Endodermal cell (in vitro differentiated cells): ENCODE data around the gene FOSB. TPM values are rescaled to one million over a fixed set of nuclear protein-coding genes. Genes with fewer than 3 reads are reported as not detected.

Experiments
- DNase-seq: peaks from one replicate; pipeline ENCODE4 v3.0.0-alpha.2; 2017
- H3K27ac ChIP-seq: 2 replicates; pipeline ENCODE4 v1.5.1; 2013; ENCODE audit warnings: mild to moderate bottlenecking, low read depth, low read length, moderate library complexity
- H3K27me3 ChIP-seq: 2 replicates; pipeline ENCODE4 v1.6.1; 2013; ENCODE audit warnings: mild to moderate bottlenecking, low read length, moderate library complexity; ENCODE audit not compliant: insufficient read depth, control insufficient read depth, poor library complexity, severe bottlenecking
- H3K36me3 ChIP-seq: 2 replicates; pipeline ENCODE4 v1.7.0; 2013; ENCODE audit warnings: mild to moderate bottlenecking, low read length, moderate library complexity; ENCODE audit not compliant: control insufficient read depth, insufficient read depth
- H3K4me1 ChIP-seq: one replicate; pipeline ENCODE4 v1.7.0; 2013; ENCODE audit warnings: low read length; ENCODE audit not compliant: control insufficient read depth, insufficient read depth
- H3K4me3 ChIP-seq: 2 replicates; pipeline ENCODE4 v1.5.1; 2013; ENCODE audit warnings: mild to moderate bottlenecking, low read length, moderate library complexity
- H3K9ac ChIP-seq: 2 replicates; pipeline ENCODE4 v1.6.1; 2013; ENCODE audit warnings: mild to moderate bottlenecking, low read length, moderate library complexity; ENCODE audit not compliant: poor library complexity, severe bottlenecking; ENCODE audit errors: extremely low read depth
- H3K9me3 ChIP-seq: 2 replicates; pipeline ENCODE4 v1.6.1; 2013; ENCODE audit warnings: mild to moderate bottlenecking, low read length, moderate library complexity; ENCODE audit not compliant: control insufficient read depth
- H3K27ac Mint-ChIP-seq: 2 replicates; pipeline ENCODE4 v1.8.0; 2020; ENCODE audit warnings: mixed read lengths
- H3K27me3 Mint-ChIP-seq: 2 replicates; pipeline ENCODE4 v1.8.0; 2021; ENCODE audit warnings: mild to moderate bottlenecking, mixed read lengths; ENCODE audit not compliant: insufficient read depth
- H3K36me3 Mint-ChIP-seq: 2 replicates; pipeline ENCODE4 v1.8.0; 2020; ENCODE audit warnings: low read depth, mixed read lengths
- H3K4me1 Mint-ChIP-seq: 2 replicates; pipeline ENCODE4 v1.8.0; 2020; ENCODE audit warnings: mixed read lengths
- H3K4me3 Mint-ChIP-seq: 2 replicates; pipeline ENCODE4 v1.8.0; 2020; ENCODE audit warnings: mild to moderate bottlenecking, moderate library complexity, mixed read lengths
- H3K9me3 Mint-ChIP-seq: 2 replicates; pipeline ENCODE4 v1.8.0; 2020; ENCODE audit warnings: mild to moderate bottlenecking, mixed read lengths
- WGBS, 2 experiments: methylation state at CpG; one replicate each; pipeline versions ENCODE4 v1.1.5 to v1.1.7; 2013; ENCODE audit warnings: missing lambda C conversion rate in 2 of 2, mixed read lengths in 1 of 2; ENCODE audit not compliant: insufficient coverage in 1 of 2, insufficient read length in 1 of 2; 5-methylcytosine and 5-hydroxymethylcytosine counted together
- total RNA-seq, 2 donors: library from RNA; stranded (reverse); fragmentation: NEBNext Ultra II Directional in 1 of 2; extraction: Animal tissue kit (Norgen Biotek cat#: 25700) in 1 of 2; gene quantifications; 2 replicates in 1 of 2; 3 replicates in 1 of 2; pipeline ENCODE4 v1.2.1, GENCODE V29; 2021
- TF ChIP-seq, protein P1 (sequence below): fragments of 200-600 bp; sonication (generic); conservative IDR thresholded peaks from 2 replicates; pipeline ENCODE4 v1.5.0; 2021; ENCODE audit warnings: antibody characterized with exemption, mild to moderate bottlenecking

Gene FOSB
- total RNA-seq, 2 donors from 2014 or later, result 1.6 to 3.0 TPM

- H3K4me3 ChIP-seq, result no peak overlapping the region
- WGBS, 2 experiments, result 83 to 93% methylated on average over 5 of the region's 5 CpGs
- no peaks in the 10 kb centered on the region for H3K27me3 Mint-ChIP-seq
- DNase-seq, result no peak
- H3K9me3 ChIP-seq, result no peaks in the 10 kb centered on the region
- H3K27me3 ChIP-seq, result no peaks in the 10 kb centered on the region
- TF ChIP-seq, protein P1, sequence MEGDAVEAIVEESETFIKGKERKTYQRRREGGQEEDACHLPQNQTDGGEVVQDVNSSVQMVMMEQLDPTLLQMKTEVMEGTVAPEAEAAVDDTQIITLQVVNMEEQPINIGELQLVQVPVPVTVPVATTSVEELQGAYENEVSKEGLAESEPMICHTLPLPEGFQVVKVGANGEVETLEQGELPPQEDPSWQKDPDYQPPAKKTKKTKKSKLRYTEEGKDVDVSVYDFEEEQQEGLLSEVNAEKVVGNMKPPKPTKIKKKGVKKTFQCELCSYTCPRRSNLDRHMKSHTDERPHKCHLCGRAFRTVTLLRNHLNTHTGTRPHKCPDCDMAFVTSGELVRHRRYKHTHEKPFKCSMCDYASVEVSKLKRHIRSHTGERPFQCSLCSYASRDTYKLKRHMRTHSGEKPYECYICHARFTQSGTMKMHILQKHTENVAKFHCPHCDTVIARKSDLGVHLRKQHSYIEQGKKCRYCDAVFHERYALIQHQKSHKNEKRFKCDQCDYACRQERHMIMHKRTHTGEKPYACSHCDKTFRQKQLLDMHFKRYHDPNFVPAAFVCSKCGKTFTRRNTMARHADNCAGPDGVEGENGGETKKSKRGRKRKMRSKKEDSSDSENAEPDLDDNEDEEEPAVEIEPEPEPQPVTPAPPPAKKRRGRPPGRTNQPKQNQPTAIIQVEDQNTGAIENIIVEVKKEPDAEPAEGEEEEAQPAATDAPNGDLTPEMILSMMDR, result no peak
- no peaks in the 10 kb centered on the region for H3K4me1 ChIP-seq
- H3K9me3 Mint-ChIP-seq, result no peaks in the 10 kb centered on the region
- H3K27ac ChIP-seq, result no peak overlapping the region
- H3K27ac Mint-ChIP-seq, result no peak overlapping the region
- H3K4me1 Mint-ChIP-seq, result peaks cover 2% of the 10 kb centered on the region
- H3K4me3 Mint-ChIP-seq, result no peak overlapping the region
- peaks cover 2% of the 10 kb centered on the region for H3K36me3 Mint-ChIP-seq
- peaks cover 3% of the 10 kb centered on the region for H3K36me3 ChIP-seq
- H3K9ac ChIP-seq, result no peak overlapping the region
Observed at GRCh38 chr19:45483033-45483432, 15.2 kb downstream of the FOSB start.

GRCh38 chr19:45484273-45484945 is 16.6 kb downstream of the FOSB start:
- DNase-seq, result no peak
- no peaks in the 10 kb centered on the region for H3K27me3 ChIP-seq
- H3K36me3 ChIP-seq, result peaks cover 3% of the 10 kb centered on the region
- H3K36me3 Mint-ChIP-seq, result peaks cover 5% of the 10 kb centered on the region
- no peaks in the 10 kb centered on the region for H3K9me3 Mint-ChIP-seq
- no peak overlapping the region for H3K27ac Mint-ChIP-seq
- H3K4me3 Mint-ChIP-seq, result no peak overlapping the region
- H3K4me3 ChIP-seq, result no peak overlapping the region
- TF ChIP-seq, protein P1, result no peak
- H3K9ac ChIP-seq, result no peak overlapping the region
- H3K27me3 Mint-ChIP-seq, result no peaks in the 10 kb centered on the region
- 89 to 91% methylated on average over 8 to 13 of the region's 13 CpGs for WGBS, 2 experiments
- H3K4me1 Mint-ChIP-seq, result no peaks in the 10 kb centered on the region
- no peak overlapping the region for H3K27ac ChIP-seq
- no peaks in the 10 kb centered on the region for H3K9me3 ChIP-seq
- no peaks in the 10 kb centered on the region for H3K4me1 ChIP-seq

DNA sequence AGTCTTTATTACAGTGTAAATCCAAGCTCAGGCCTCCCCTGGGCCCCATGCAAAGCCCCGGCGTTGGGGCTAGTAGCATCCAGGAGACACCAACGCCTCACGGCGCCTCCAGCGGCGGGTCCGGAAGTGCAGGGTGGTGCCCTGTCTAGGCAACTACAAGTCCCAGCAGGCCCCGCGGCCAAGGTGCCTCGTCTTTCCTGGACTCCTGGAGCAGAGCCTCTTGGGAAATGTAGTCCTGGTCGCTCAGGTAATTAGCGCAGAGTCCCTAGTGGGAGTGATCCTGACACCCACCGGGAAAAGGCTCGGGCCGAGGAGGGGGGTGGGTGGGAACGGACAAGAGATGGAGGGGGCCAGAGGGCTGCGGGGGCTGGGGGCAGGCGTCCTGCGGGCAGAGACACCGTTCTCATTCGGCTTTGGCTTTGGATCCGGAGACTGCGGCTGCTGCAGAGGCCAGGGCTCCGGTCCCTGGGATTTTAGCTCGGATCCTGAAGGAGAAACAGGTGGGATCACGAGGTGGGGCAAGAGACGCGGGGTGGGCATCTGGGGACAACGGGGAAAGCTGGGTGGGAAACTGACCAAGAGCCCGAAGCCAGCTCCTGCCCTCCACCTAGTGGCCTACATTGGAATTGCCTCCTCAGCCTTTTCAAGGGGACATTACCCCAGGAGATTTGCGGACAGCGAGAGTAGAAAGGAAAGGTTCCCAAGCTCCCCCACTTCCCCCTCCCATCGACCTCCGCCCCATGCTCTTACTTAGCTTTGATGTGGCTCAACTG is 17.7 kb downstream of the FOSB start:
- H3K4me3 ChIP-seq, result peak overlapping the region; percentile 81
- Mint-ChIP-seq H3K9me3 (no peaks in the 10 kb centered on the region), H3K4me3 (peak overlapping the region; percentile 76), H3K27me3 (no peaks in the 10 kb centered on the region), H3K27ac (peak overlapping the region; percentile 96), H3K36me3 (peaks cover 7% of the 10 kb centered on the region), H3K4me1 (no peaks in the 10 kb centered on the region)
- 4 to 5% methylated on average over 17 to 35 of the region's 35 CpGs for WGBS, 2 experiments
- H3K27me3 ChIP-seq, result no peaks in the 10 kb centered on the region
- peak overlapping the region; percentile 88 for H3K27ac ChIP-seq
- TF ChIP-seq, protein P1, result peak; percentile 76
- H3K9me3 ChIP-seq, result no peaks in the 10 kb centered on the region
- H3K36me3 ChIP-seq, result peaks cover 3% of the 10 kb centered on the region
- H3K9ac ChIP-seq, result peak overlapping the region; percentile 64
- no peaks in the 10 kb centered on the region for H3K4me1 ChIP-seq
- DNase-seq, result peak; percentile 99
